Measurements from ENCODE around the gene DRC1. TPM values are rescaled to one million over a fixed set of nuclear protein-coding genes. Genes with fewer than 3 reads are reported as not detected.

The DRC1 gene
- total and polyA plus RNA-seq, 2 of the 4 experiments (the other 2 are of a cell fraction) = 0.18 TPM; not detected in 1

DNA sequence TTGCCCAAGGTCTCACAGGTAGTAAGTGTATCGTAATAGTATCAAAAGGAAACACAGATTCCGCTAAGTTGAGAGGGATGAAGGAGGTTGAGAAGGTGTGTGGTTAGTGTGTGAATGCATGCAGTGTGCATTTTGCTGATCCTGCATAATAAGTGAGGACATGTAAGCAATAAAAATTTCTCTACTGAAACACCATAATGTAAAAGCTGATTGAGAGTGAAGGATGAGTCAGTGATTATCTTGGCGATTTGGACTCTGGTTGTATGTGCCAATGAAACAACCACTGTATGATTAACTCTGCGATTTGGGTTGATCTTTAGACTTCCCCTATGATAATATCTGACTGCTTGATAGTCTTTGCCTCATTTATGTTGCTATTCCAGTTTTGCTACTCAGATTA, 38.4 kb upstream of the DRC1 start:
- ChIA-PET POLR2A (ENCODE audit: unreplicated experiment) (interaction anchor here (0.6 kb wide), 1 partner anchor 13 kb away, joined by 18 read pairs; no protein-coding TSS in a partner anchor), CTCF (no interaction called here)
- Histone ChIP-seq H3K9me1 (ENCODE audit: insufficient read depth, low read length) (0 out of 2 replicates have a peak, but pooled peaks cover 3% of the 10 kb centered on the region), H3K23ac (ENCODE audit: low read depth, low read length) (no peak overlapping the region), H2BK120ac (ENCODE audit: low read depth, low read length) (no peak overlapping the region), H2AK9ac (replicated peaks; ENCODE audit: low read depth, low read length, poor library complexity) (no peak overlapping the region), H2BK15ac (ENCODE audit: low read depth, low read length) (no peak overlapping the region), H3K9ac (ENCODE audit: low read depth, low read length) (no peak overlapping the region), H3K4me1 (ENCODE audit: control insufficient read depth, insufficient read depth, low read length) (no peaks in the 10 kb centered on the region), H2BK20ac (ENCODE audit: low read depth, low read length) (no peak overlapping the region), H3K79me1 (ENCODE audit: low read depth in 1 of 2, low read length in 2 of 2) (peaks cover 9 to 43% of the 10 kb centered on the region in 2 experiments), H4K91ac (ENCODE audit: insufficient read depth, low read depth, low read length) (no peak overlapping the region), H2AK5ac (ENCODE audit: low read depth, low read length) (no peak overlapping the region), H2AFZ (replicated peaks; ENCODE audit: low read length, poor library complexity) (no peak overlapping the region), H3K18ac (ENCODE audit: low read depth, low read length) (no peak overlapping the region), H2BK5ac (ENCODE audit: low read depth, low read length, poor library complexity, severe bottlenecking) (no peak overlapping the region), H3K14ac (replicated peaks; ENCODE audit: low read depth, low read length) (no peak overlapping the region), H4K20me1 (ENCODE audit: insufficient read depth, low read length) (peaks cover 6% of the 10 kb centered on the region; the same call in 1 of the 2 replicates), H3K4me2 (ENCODE audit: low read depth, low read length) (no peak overlapping the region), H4K5ac (ENCODE audit: low read depth, low read length) (no peak overlapping the region), H3K36me3 (ENCODE audit: control insufficient read depth, insufficient read depth, low read length) (peaks cover 6% of the 10 kb centered on the region), H3K9me3 (ENCODE audit: control insufficient read depth, insufficient read depth, low read length) (no peaks in the 10 kb centered on the region), H3K27me3 (ENCODE audit: control insufficient read depth, insufficient read depth, low read length) (no peaks in the 10 kb centered on the region), H3K4ac (ENCODE audit: low read depth, low read length) (no peak overlapping the region), H3K4me3 (ENCODE audit: insufficient read depth, low read depth, low read length) (no peak overlapping the region), H4K8ac (ENCODE audit: low read depth in 2 of 2, low read length in 2 of 2) (no peak overlapping the region), H3K56ac (ENCODE audit: extremely low read depth, insufficient read depth, low read length) (no peak overlapping the region), H3K27ac (ENCODE audit: insufficient read depth, low read length) (no peak overlapping the region)
- BruUV-seq (replicated peaks) = no TSS peak
- peak; percentile 31 for DNase-seq
- dilution Hi-C loops (cut with HindIII; ENCODE audit: low sequenced_read_pairs, unreplicated experiment) = no loop called here
- intact Hi-C loops (cut with micrococcal nuclease) = no loop called here
- no peak for TF ChIP-seq MAZ (IDR thresholded peaks at IDR 0.05; ENCODE audit: borderline replicate concordance, low read depth, low read length)
- no peak for TF ChIP-seq FOS (IDR thresholded peaks at IDR 0.05; ENCODE audit: low read depth, low read length)
- peak; percentile 94 for TF ChIP-seq MAFK (IDR thresholded peaks at IDR 0.05; ENCODE audit: low read depth, low read length)
- no peak for TF ChIP-seq NFE2L2 (IDR thresholded peaks at IDR 0.05; ENCODE audit: low read depth, low read length)
- no CpG with 5 or more reads among the region's 4 CpGs for WGBS, 2 experiments (ENCODE audit: extremely low coverage in 2 of 2, insufficient read length in 1 of 2)
- in situ Hi-C loops (cut with MboI; ENCODE audit: low sequenced_read_pairs) = no loop called here
- ATAC-seq (ENCODE audit: low read depth) = 0 out of 2 replicates have a peak, but pooled peaks have one; percentile 29
